ENCODE data around the gene ZSWIM1.

DNA sequence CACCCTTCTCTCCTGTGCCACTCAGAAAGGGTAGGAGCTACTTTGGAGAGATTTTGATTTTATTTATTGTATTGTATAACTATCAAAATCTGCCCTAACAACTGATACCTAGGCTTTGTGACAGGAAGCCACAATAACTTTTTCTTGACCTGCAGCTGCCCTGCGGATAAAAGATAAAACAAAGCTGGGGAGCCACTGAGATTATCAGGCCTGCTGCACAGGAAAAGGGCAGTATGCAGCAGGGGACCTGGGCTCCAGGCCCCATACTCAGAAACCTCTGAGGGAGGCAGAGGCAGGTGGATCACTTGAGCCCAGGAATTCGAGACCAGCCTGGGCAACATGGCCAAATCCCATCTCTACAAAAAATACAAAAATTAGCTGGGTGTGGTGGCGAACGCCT lies 48.4 kb upstream of the ZSWIM1 start:
- TF ChIP-seq, protein P1, sequence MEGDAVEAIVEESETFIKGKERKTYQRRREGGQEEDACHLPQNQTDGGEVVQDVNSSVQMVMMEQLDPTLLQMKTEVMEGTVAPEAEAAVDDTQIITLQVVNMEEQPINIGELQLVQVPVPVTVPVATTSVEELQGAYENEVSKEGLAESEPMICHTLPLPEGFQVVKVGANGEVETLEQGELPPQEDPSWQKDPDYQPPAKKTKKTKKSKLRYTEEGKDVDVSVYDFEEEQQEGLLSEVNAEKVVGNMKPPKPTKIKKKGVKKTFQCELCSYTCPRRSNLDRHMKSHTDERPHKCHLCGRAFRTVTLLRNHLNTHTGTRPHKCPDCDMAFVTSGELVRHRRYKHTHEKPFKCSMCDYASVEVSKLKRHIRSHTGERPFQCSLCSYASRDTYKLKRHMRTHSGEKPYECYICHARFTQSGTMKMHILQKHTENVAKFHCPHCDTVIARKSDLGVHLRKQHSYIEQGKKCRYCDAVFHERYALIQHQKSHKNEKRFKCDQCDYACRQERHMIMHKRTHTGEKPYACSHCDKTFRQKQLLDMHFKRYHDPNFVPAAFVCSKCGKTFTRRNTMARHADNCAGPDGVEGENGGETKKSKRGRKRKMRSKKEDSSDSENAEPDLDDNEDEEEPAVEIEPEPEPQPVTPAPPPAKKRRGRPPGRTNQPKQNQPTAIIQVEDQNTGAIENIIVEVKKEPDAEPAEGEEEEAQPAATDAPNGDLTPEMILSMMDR (IDR thresholded peaks at IDR 0.05 in 2 of 3, conservative IDR thresholded peaks at IDR 0.05 in 1 of 3; ENCODE audit: control insufficient read depth in 2 of 3, extremely low read depth in 1 of 3, insufficient read depth in 1 of 3, low read depth in 3 of 3, low read length in 3 of 3), result no peak
- no peak for TF ChIP-seq SP1 (IDR thresholded peaks at IDR 0.05; ENCODE audit: low read depth, low read length)
- no peak for TF ChIP-seq NR2C2 (IDR thresholded peaks at IDR 0.05; ENCODE audit: borderline replicate concordance, control insufficient read depth, insufficient read length, low read depth)
- no peak for TF ChIP-seq FOS (IDR thresholded peaks at IDR 0.05; ENCODE audit: borderline replicate concordance, extremely low read depth, insufficient read length)
- TF ChIP-seq JUND (IDR thresholded peaks at IDR 0.05; ENCODE audit: low read depth, low read length), result no peak

All from GM12878 (cell line).